IMR-90 (cell line): ENCODE results near the gene SNAPC2. TPM values are rescaled to one million over a fixed set of nuclear protein-coding genes. Genes with fewer than 3 reads are reported as not detected.

Experiments
- ATAC-seq: fragments of 200-7000 bp; cut with Tn5 transposase; 2 replicates; pipeline ENCODE4 v1.9.1; 2020; ENCODE audit warnings: low read depth, mild to moderate bottlenecking, moderate library complexity
- BruUV-seq: library from RNA; stranded (reverse); fragments of 400-500 nt; replicated peaks from 2 replicates; lab custom pipeline; 2021; lab: Mats Ljungman, UMichigan
- CTCF ChIA-PET: fragments of 300-600 bp; formaldehyde crosslinking; extraction: SDS; loops from one replicate; lab custom pipeline; 2021; ENCODE audit warnings: antibody characterized with exemption; lab: Yijun Ruan, JAX
- POLR2A ChIA-PET: fragments of 300-600 bp; sonication (Branson Sonifier 250); formaldehyde crosslinking; loops from one replicate; lab custom pipeline; 2022; ENCODE audit warnings: antibody characterized with exemption; ENCODE audit not compliant: unreplicated experiment; lab: Charles Lee
- DNase-seq: peaks from one replicate; pipeline ENCODE4 v3.0.0; 2013
- H2AFZ ChIP-seq: replicated peaks from 2 replicates; pipeline ENCODE3; 2013; ENCODE audit warnings: low read length, mild to moderate bottlenecking; ENCODE audit not compliant: poor library complexity
- H2AK5ac ChIP-seq: 2 replicates; pipeline ENCODE4 v1.6.1; 2013; ENCODE audit warnings: low read depth, low read length, inconsistent platforms
- H2AK9ac ChIP-seq: replicated peaks from 2 replicates; pipeline ENCODE3; 2013; ENCODE audit warnings: mild to moderate bottlenecking, low read depth, low read length, moderate library complexity; ENCODE audit not compliant: poor library complexity
- H2BK120ac ChIP-seq: 2 replicates; pipeline ENCODE4 v1.6.1; 2013; ENCODE audit warnings: low read depth, low read length, inconsistent platforms
- H2BK15ac ChIP-seq: 3 replicates; pipeline ENCODE4 v1.6.1; 2013; ENCODE audit warnings: low read depth, low read length, inconsistent platforms
- H2BK20ac ChIP-seq: 2 replicates; pipeline ENCODE4 v1.6.1; 2013; ENCODE audit warnings: low read depth, mild to moderate bottlenecking, inconsistent platforms, low read length, moderate library complexity
- H2BK5ac ChIP-seq: 2 replicates; pipeline ENCODE4 v1.6.1; 2013; ENCODE audit warnings: mild to moderate bottlenecking, low read depth, low read length, inconsistent platforms; ENCODE audit not compliant: poor library complexity, severe bottlenecking
- H3K14ac ChIP-seq: replicated peaks from 2 replicates; pipeline ENCODE4 v1.6.1; 2013; ENCODE audit warnings: low read depth, low read length, inconsistent platforms
- H3K18ac ChIP-seq: 2 replicates; pipeline ENCODE4 v1.6.1; 2013; ENCODE audit warnings: low read depth, low read length, control low read depth
- H3K23ac ChIP-seq: 2 replicates; pipeline ENCODE4 v1.6.1; 2013; ENCODE audit warnings: low read depth, low read length, inconsistent platforms
- H3K27ac ChIP-seq: 2 replicates; pipeline ENCODE4 v1.5.1; 2013; ENCODE audit warnings: mild to moderate bottlenecking, control low read depth, low read length; ENCODE audit not compliant: insufficient read depth
- H3K27me3 ChIP-seq: 2 replicates; pipeline ENCODE4 v1.6.1; 2013; ENCODE audit warnings: low read length; ENCODE audit not compliant: control insufficient read depth, insufficient read depth
- H3K36me3 ChIP-seq: 2 replicates; pipeline ENCODE4 v1.6.1; 2013; ENCODE audit warnings: low read length, mixed read lengths; ENCODE audit not compliant: control insufficient read depth, insufficient read depth
- H3K4ac ChIP-seq: 2 replicates; pipeline ENCODE4 v1.6.1; 2013; ENCODE audit warnings: low read depth, low read length, inconsistent platforms
- H3K4me1 ChIP-seq: 2 replicates; pipeline ENCODE4 v1.6.1; 2013; ENCODE audit warnings: low read length, mixed read lengths; ENCODE audit not compliant: control insufficient read depth, insufficient read depth
- H3K4me2 ChIP-seq: 2 replicates; pipeline ENCODE4 v1.6.1; 2013; ENCODE audit warnings: low read depth, mild to moderate bottlenecking, control low read depth, low read length, moderate library complexity
- H3K4me3 ChIP-seq: 2 replicates; pipeline ENCODE4 v1.5.1; 2013; ENCODE audit warnings: low read depth, mild to moderate bottlenecking, control low read depth, low read length, moderate library complexity; ENCODE audit not compliant: insufficient read depth
- H3K56ac ChIP-seq: 2 replicates; pipeline ENCODE4 v1.6.1; 2013; ENCODE audit warnings: low read length, inconsistent platforms; ENCODE audit not compliant: insufficient read depth; ENCODE audit errors: extremely low read depth
- H3K79me1 ChIP-seq, 2 experiments: 2 replicates each; pipeline ENCODE4 v1.6.1; 2013; ENCODE audit warnings: low read length in 2 of 2, inconsistent platforms in 1 of 2, low read depth in 1 of 2
- H3K9ac ChIP-seq: 2 replicates; pipeline ENCODE4 v1.6.1; 2013; ENCODE audit warnings: low read depth, low read length, control low read depth
- H3K9me1 ChIP-seq: 2 replicates; pipeline ENCODE4 v1.6.1; 2013; ENCODE audit warnings: low read length, inconsistent platforms; ENCODE audit not compliant: insufficient read depth
- H3K9me3 ChIP-seq: 2 replicates; pipeline ENCODE4 v1.6.1; 2013; ENCODE audit warnings: low read length; ENCODE audit not compliant: control insufficient read depth, insufficient read depth
- H4K20me1 ChIP-seq: 2 replicates; pipeline ENCODE4 v1.6.1; 2013; ENCODE audit warnings: low read length, inconsistent platforms; ENCODE audit not compliant: insufficient read depth
- H4K5ac ChIP-seq: 2 replicates; pipeline ENCODE4 v1.6.1; 2013; ENCODE audit warnings: mild to moderate bottlenecking, low read depth, low read length, control low read depth
- H4K8ac ChIP-seq, 2 experiments: 2 replicates each; pipeline ENCODE4 v1.6.1; 2013; ENCODE audit warnings: low read depth in 2 of 2, low read length in 2 of 2, control low read depth in 1 of 2, inconsistent platforms in 1 of 2
- H4K91ac ChIP-seq: 2 replicates; pipeline ENCODE4 v1.6.1; 2013; ENCODE audit warnings: low read depth, low read length, inconsistent platforms; ENCODE audit not compliant: insufficient read depth
- BHLHE40 ChIP-seq: fragments of 150-350 bp; IDR thresholded peaks from 2 replicates; pipeline ENCODE4 v1.6.1; 2016; ENCODE audit warnings: mild to moderate bottlenecking, low read depth, low read length
- CEBPB ChIP-seq: IDR thresholded peaks from 2 replicates; pipeline ENCODE4 v1.6.1; 2012; ENCODE audit warnings: low read depth, low read length, improper control_type of control experiment
- CHD1 ChIP-seq: IDR thresholded peaks from 2 replicates; pipeline ENCODE4 v1.6.1; 2012; ENCODE audit warnings: low read depth, low read length, improper control_type of control experiment
- CTCF ChIP-seq: conservative IDR thresholded peaks from 2 replicates; pipeline ENCODE4 v1.5.1; 2012; ENCODE audit warnings: mild to moderate bottlenecking, low read depth, low read length, improper control_type of control experiment
- ELK1 ChIP-seq: fragments of 150-350 bp; IDR thresholded peaks from 2 replicates; pipeline ENCODE4 v1.6.1; 2016; ENCODE audit warnings: low read depth, mild to moderate bottlenecking, low read length, moderate library complexity, borderline replicate concordance
- FOS ChIP-seq: fragments of 150-350 bp; IDR thresholded peaks from 2 replicates; pipeline ENCODE4 v1.6.1; 2016; ENCODE audit warnings: low read depth, low read length
- MAFK ChIP-seq: IDR thresholded peaks from 2 replicates; pipeline ENCODE4 v1.6.1; 2012; ENCODE audit warnings: low read depth, low read length, improper control_type of control experiment
- MAZ ChIP-seq: IDR thresholded peaks from 2 replicates; pipeline ENCODE4 v1.6.1; 2012; ENCODE audit warnings: low read depth, mild to moderate bottlenecking, low read length, improper control_type of control experiment, moderate library complexity, borderline replicate concordance
- MXI1 ChIP-seq: IDR thresholded peaks from 2 replicates; pipeline ENCODE4 v1.6.1; 2012; ENCODE audit warnings: low read depth, mild to moderate bottlenecking, low read length, moderate library complexity, borderline replicate concordance
- NFE2L2 ChIP-seq: fragments of 150-350 bp; IDR thresholded peaks from 2 replicates; pipeline ENCODE4 v1.6.1; 2016; ENCODE audit warnings: low read depth, mild to moderate bottlenecking, low read length
- POLR2A ChIP-seq: IDR thresholded peaks from 2 replicates; pipeline ENCODE4 v1.6.1; 2012; ENCODE audit warnings: mild to moderate bottlenecking, low read depth, low read length
- RAD21 ChIP-seq: IDR thresholded peaks from 2 replicates; pipeline ENCODE4 v1.6.1; 2012; ENCODE audit warnings: low read length, improper control_type of control experiment
- RCOR1 ChIP-seq: IDR thresholded peaks from 2 replicates; pipeline ENCODE4 v1.6.1; 2012; ENCODE audit warnings: mild to moderate bottlenecking, low read length, improper control_type of control experiment; ENCODE audit not compliant: insufficient replicate concordance
- RFX5 ChIP-seq: IDR thresholded peaks from 2 replicates; pipeline ENCODE4 v1.8.0; 2012; ENCODE audit warnings: low read depth, mild to moderate bottlenecking, low read length, moderate library complexity
- SMC3 ChIP-seq: fragments of 150-350 bp; IDR thresholded peaks from 2 replicates; pipeline ENCODE4 v1.6.1; 2016; ENCODE audit warnings: low read depth, mild to moderate bottlenecking, antibody characterized with exemption, low read length, moderate library complexity
- USF2 ChIP-seq: fragments of 150-350 bp; IDR thresholded peaks from 2 replicates; pipeline ENCODE4 v1.6.1; 2017; ENCODE audit warnings: mild to moderate bottlenecking, antibody characterized with exemption, low read length, low read depth
- WGBS, 2 experiments: methylation state at CpG; one replicate each; pipeline versions ENCODE4 v1.1.5 to v1.1.7; 2013; ENCODE audit warnings: missing lambda C conversion rate in 2 of 2; ENCODE audit not compliant: insufficient read length in 1 of 2; ENCODE audit errors: extremely low coverage in 2 of 2; 5-methylcytosine and 5-hydroxymethylcytosine counted together
- dilution Hi-C: fragments of 300-500 bp; cut with HindIII; formaldehyde crosslinking; loops from one replicate; pipeline ENCODE4 v1.14.3; 2018; ENCODE audit warnings: low sequenced_read_pairs; ENCODE audit not compliant: unreplicated experiment
- in situ Hi-C: fragments of 300-500 bp; cut with MboI; formaldehyde crosslinking; loops from 3 replicates; pipeline ENCODE4 v1.14.3; 2019; ENCODE audit warnings: low sequenced_read_pairs, inconsistent platforms, mixed read lengths
- intact Hi-C: fragments of 100-400 bp; cut with micrococcal nuclease; formaldehyde crosslinking; loops from 2 replicates; pipeline ENCODE4 v1.10.0; 2022
- polyA plus RNA-seq, 3 experiments: library from polyadenylated mRNA; depleted of rRNA; stranded (reverse); fragments of >200 nt; gene quantifications; 2 replicates each; pipeline ENCODE4 v1.2.3, GENCODE V29; 2012; ENCODE audit warnings: low replicate concordance in 1 of 3
- total RNA-seq: library from RNA; depleted of rRNA; stranded (reverse); fragments of >200 nt; gene quantifications from 2 replicates; pipeline ENCODE4 v1.2.3, GENCODE V29; 2012

The SNAPC2 gene
- total and polyA plus RNA-seq, 2 of the 4 experiments (the other 2 are of a cell fraction): 12.5 to 29.2 TPM

GRCh38 chr19:7897292-7897691, 22.8 kb upstream of the SNAPC2 start:
- Histone ChIP-seq H3K4me1 (0 out of 2 replicates have a peak, but pooled peaks cover 2% of the 10 kb centered on the region), H3K36me3 (peaks cover 16% of the 10 kb centered on the region), H3K9ac (no peak overlapping the region), H4K8ac (no peak overlapping the region), H2BK20ac (no peak overlapping the region), H3K4me2 (no peak overlapping the region), H3K4me3 (no peak overlapping the region), H2BK120ac (no peak overlapping the region), H3K18ac (no peak overlapping the region), H3K9me1 (0 out of 2 replicates have a peak, but pooled peaks cover 5% of the 10 kb centered on the region), H3K56ac (no peak overlapping the region), H3K27ac (no peak overlapping the region), H2AK9ac (no peak overlapping the region), H4K20me1 (no peaks in the 10 kb centered on the region), H3K9me3 (no peaks in the 10 kb centered on the region), H3K4ac (no peak overlapping the region), H2BK5ac (no peak overlapping the region), H2AFZ (no peak overlapping the region), H3K79me1 (peaks cover 0 to 20% of the 10 kb centered on the region in 2 experiments; a peak in 2 of 4 replicates), H3K23ac (no peak overlapping the region), H3K14ac (no peak overlapping the region), H4K5ac (no peak overlapping the region), H2BK15ac (no peak overlapping the region), H2AK5ac (no peak overlapping the region), H4K91ac (no peak overlapping the region), H3K27me3 (no peaks in the 10 kb centered on the region)
- in situ Hi-C loops: no loop called here
- POLR2A ChIA-PET: no interaction called here
- dilution Hi-C loops: no loop called here
- TF ChIP-seq MAZ: no peak
- no peak for TF ChIP-seq CEBPB
- no peak for TF ChIP-seq CTCF
- TF ChIP-seq RFX5: no peak
- TF ChIP-seq RAD21: no peak
- TF ChIP-seq FOS: no peak
- TF ChIP-seq SMC3: no peak
- TF ChIP-seq MAFK: no peak
- no peak for TF ChIP-seq ELK1
- TF ChIP-seq BHLHE40: no peak
- TF ChIP-seq POLR2A: no peak
- no peak for TF ChIP-seq USF2
- no peak for TF ChIP-seq NFE2L2
- no peak for TF ChIP-seq RCOR1
- no peak for TF ChIP-seq CHD1
- no peak for TF ChIP-seq MXI1
- ATAC-seq (no peak), DNase-seq (no peak)
- no TSS peak for BruUV-seq
- CTCF ChIA-PET: interaction anchor here (0.6 kb wide), 1 partner anchor 12 kb away, joined by 3 read pairs; no protein-coding TSS in a partner anchor
- intact Hi-C loops: no loop called here
- WGBS, 2 experiments: 74% methylated on average over 5 of the region's 11 CpGs; no CpG with 5 or more reads in 1 of the 2 experiments
